Measurements from ENCODE around the gene ERAL1.

- TF ChIP-seq POLR2AphosphoS5 (IDR thresholded peaks at IDR 0.05), result no peak
- TF ChIP-seq EP300 (IDR thresholded peaks at IDR 0.05; ENCODE audit: low read depth), result no peak
- TF ChIP-seq POLR2A (IDR thresholded peaks at IDR 0.05), result no peak
Observed at GRCh38 chr17:28873839-28874238, 19.0 kb downstream of the ERAL1 start.

All from transverse colon (tissue), 3 donors.